Osteoblast (primary cell): Measurements from ENCODE around the gene KCNAB1. TPM values are rescaled to one million over a fixed set of nuclear protein-coding genes. Genes with fewer than 3 reads are reported as not detected.

ENCODE experiments used
- DNase-seq: peaks from one replicate; pipeline ENCODE4 v3.0.0; 2011; ENCODE audit warnings: low spot score, mixed read lengths; ENCODE audit not compliant: insufficient read length; ENCODE audit errors: missing footprints
- H2AFZ ChIP-seq: 2 replicates; pipeline ENCODE4 v1.6.0; 2011; ENCODE audit warnings: mild to moderate bottlenecking, low read length
- H3K27ac ChIP-seq: 2 replicates; pipeline ENCODE4 v1.5.1; 2011; ENCODE audit warnings: mild to moderate bottlenecking, low read depth, low read length, moderate library complexity
- H3K27me3 ChIP-seq: 2 replicates; pipeline ENCODE4 v1.6.0; 2012; ENCODE audit warnings: mild to moderate bottlenecking, control low read depth, inconsistent platforms, low read length, moderate library complexity; ENCODE audit not compliant: insufficient read depth
- H3K36me3 ChIP-seq: 2 replicates; pipeline ENCODE4 v1.5.1; 2011; ENCODE audit warnings: mild to moderate bottlenecking, low read length, control low read depth, moderate library complexity; ENCODE audit not compliant: insufficient read depth
- H3K4me1 ChIP-seq: 2 replicates; pipeline ENCODE4 v1.5.1; 2011; ENCODE audit warnings: mild to moderate bottlenecking, low read length, control low read depth, moderate library complexity; ENCODE audit not compliant: insufficient read depth
- H3K4me2 ChIP-seq: 2 replicates; pipeline ENCODE4 v1.6.0; 2011; ENCODE audit warnings: mild to moderate bottlenecking, low read length; ENCODE audit not compliant: insufficient read depth
- H3K4me3 ChIP-seq: fragments of 200-600 bp; sonication (generic); 3 replicates; pipeline ENCODE4 v1.5.1; 2012; ENCODE audit warnings: mild to moderate bottlenecking, low read length, inconsistent platforms; ENCODE audit not compliant: insufficient read depth
- H3K79me2 ChIP-seq: 2 replicates; pipeline ENCODE4 v1.6.0; 2012; ENCODE audit warnings: mild to moderate bottlenecking, low read length, control low read depth, inconsistent platforms; ENCODE audit not compliant: insufficient read depth
- H3K9me3 ChIP-seq: 2 replicates; pipeline ENCODE4 v1.5.1; 2011; ENCODE audit warnings: low read depth, low read length, control low read depth
- H4K20me1 ChIP-seq: 2 replicates; pipeline ENCODE4 v1.6.0; 2012; ENCODE audit warnings: mild to moderate bottlenecking, low read length, control low read depth; ENCODE audit not compliant: insufficient read depth
- total RNA-seq: library from RNA; depleted of rRNA; stranded (reverse); fragments of >200 nt; gene quantifications from 2 replicates; pipeline ENCODE4 v1.2.3, GENCODE V29; 2012
- TF ChIP-seq, protein P1 (sequence below): IDR thresholded peaks from 2 replicates; pipeline ENCODE4 v1.5.1; 2011; ENCODE audit warnings: mild to moderate bottlenecking, low read depth, low read length, moderate library complexity; ENCODE audit errors: extremely low read depth

KCNAB1 gene
- total RNA-seq, 1 donor = 0.36 TPM

DNA sequence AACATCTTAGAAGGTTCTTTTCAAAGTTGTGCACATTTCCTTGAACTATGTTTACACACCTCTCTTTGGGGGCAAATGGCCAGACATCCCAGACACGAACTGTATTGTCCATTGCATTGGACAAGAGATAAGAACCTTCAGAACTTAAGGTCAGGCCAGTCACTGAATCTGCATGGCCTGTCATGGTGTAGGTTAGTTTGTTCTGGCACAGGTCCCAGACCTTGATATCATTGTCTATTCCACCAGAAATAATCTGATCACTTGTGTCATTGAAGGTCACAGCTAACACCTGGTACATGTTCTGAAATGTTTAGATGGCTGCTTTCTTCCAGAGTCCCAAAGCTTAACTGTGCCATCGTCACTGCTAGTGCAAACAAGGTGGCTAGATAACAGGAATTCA, 55.7 kb downstream of the KCNAB1 start:
- DNase-seq = no peak
- no peak overlapping the region for H2AFZ ChIP-seq
- H4K20me1 ChIP-seq = no peaks in the 10 kb centered on the region
- H3K79me2 ChIP-seq = no peaks in the 10 kb centered on the region
- peaks cover 8% of the 10 kb centered on the region for H3K4me1 ChIP-seq
- H3K27me3 ChIP-seq = no peaks in the 10 kb centered on the region
- no peak overlapping the region for H3K4me3 ChIP-seq
- H3K27ac ChIP-seq = no peak overlapping the region
- no peaks in the 10 kb centered on the region for H3K9me3 ChIP-seq
- H3K36me3 ChIP-seq = no peaks in the 10 kb centered on the region
- no peak overlapping the region for H3K4me2 ChIP-seq
- TF ChIP-seq, protein P1, sequence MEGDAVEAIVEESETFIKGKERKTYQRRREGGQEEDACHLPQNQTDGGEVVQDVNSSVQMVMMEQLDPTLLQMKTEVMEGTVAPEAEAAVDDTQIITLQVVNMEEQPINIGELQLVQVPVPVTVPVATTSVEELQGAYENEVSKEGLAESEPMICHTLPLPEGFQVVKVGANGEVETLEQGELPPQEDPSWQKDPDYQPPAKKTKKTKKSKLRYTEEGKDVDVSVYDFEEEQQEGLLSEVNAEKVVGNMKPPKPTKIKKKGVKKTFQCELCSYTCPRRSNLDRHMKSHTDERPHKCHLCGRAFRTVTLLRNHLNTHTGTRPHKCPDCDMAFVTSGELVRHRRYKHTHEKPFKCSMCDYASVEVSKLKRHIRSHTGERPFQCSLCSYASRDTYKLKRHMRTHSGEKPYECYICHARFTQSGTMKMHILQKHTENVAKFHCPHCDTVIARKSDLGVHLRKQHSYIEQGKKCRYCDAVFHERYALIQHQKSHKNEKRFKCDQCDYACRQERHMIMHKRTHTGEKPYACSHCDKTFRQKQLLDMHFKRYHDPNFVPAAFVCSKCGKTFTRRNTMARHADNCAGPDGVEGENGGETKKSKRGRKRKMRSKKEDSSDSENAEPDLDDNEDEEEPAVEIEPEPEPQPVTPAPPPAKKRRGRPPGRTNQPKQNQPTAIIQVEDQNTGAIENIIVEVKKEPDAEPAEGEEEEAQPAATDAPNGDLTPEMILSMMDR = no peak

DNA sequence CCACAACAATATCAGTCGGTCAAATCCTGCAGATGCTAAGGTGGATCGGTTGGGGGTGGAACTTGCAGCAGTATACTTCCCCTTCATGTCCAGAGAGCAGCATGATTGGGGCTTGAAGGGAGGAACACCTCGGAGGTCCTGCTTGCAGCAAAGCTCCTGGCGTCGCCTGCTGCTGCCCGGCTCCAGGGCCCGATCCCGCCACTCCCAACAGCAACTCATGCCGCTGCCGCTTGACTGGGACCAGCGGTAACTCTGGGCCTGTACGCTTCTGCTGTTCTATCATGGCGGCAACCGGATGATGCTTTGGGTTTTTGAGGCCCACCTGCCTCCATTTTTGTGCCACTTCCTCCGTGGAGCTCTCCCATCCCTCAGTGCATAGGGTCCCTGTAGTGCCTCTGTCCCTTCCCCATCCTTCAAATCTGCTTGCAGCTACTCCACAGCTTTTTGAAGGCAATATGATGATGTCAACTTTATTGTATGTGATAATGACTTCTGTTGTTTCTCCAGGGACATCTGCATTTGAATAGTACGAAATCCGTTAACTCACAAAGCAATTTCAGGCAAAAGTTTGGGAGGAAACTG, 56.3 kb downstream of the KCNAB1 start:
- Histone ChIP-seq H3K79me2 (no peaks in the 10 kb centered on the region), H3K4me2 (no peak overlapping the region), H4K20me1 (no peaks in the 10 kb centered on the region), H3K9me3 (no peaks in the 10 kb centered on the region), H3K27me3 (no peaks in the 10 kb centered on the region), H3K36me3 (no peaks in the 10 kb centered on the region), H3K4me3 (no peak overlapping the region), H2AFZ (no peak overlapping the region), H3K27ac (no peak overlapping the region), H3K4me1 (peaks cover 8% of the 10 kb centered on the region)
- DNase-seq = peak; percentile 58
- TF ChIP-seq, protein P1 = no peak

DNA sequence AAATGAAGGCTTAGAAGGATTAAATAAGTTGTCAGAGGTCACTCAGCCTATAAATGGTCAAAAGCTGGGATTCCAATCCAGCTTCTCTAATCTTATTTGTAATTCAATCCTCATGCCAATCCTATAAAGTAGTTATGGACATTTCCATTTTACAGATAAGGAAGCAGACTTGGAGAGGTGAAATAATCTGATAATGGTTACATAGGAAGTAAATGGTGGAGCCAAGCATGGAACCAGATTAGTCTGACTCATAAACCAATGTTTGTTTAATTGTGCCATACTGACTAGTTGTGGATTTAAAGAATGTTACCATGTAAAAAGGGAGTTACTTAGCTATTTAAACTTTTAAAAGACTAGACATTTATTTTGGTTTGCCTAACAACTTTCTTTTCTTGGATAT, 59.7 kb downstream of the KCNAB1 start:
- no peaks in the 10 kb centered on the region for H3K79me2 ChIP-seq
- H3K4me1 ChIP-seq = peaks cover 8% of the 10 kb centered on the region
- H3K4me3 ChIP-seq = no peak overlapping the region
- no peak for DNase-seq
- no peaks in the 10 kb centered on the region for H4K20me1 ChIP-seq
- no peaks in the 10 kb centered on the region for H3K36me3 ChIP-seq
- no peaks in the 10 kb centered on the region for H3K27me3 ChIP-seq
- no peak overlapping the region for H3K4me2 ChIP-seq
- H3K9me3 ChIP-seq = no peaks in the 10 kb centered on the region
- no peak overlapping the region for H3K27ac ChIP-seq
- TF ChIP-seq, protein P1 = no peak
- H2AFZ ChIP-seq = no peak overlapping the region

DNA sequence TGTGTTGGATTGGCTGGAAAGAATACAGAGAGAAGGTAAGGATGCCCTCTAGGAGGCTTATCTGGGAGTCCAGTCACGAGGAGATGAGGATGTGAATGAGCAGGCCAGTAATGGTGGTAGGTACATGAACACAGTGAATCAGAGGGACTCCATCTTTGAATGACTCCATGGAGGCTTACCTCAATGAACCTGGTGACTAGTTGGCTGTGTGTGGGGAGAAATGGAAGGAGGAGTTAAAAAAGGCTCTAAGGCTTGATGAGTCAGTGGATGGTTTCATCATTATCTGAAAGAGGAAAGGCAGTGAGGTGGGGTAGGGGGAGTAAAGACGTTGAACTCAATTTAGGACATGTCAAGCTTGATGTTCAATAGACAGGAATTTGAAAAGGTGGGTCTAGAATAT, 61.1 kb downstream of the KCNAB1 start:
- DNase-seq = peak; percentile 47
- Histone ChIP-seq H2AFZ (peak overlapping the region; percentile 26), H3K27me3 (no peaks in the 10 kb centered on the region)

More for the DNA sequence above, 61.1 kb downstream of the KCNAB1 start:
- TF ChIP-seq, protein P1 = no peak
- Histone ChIP-seq H3K36me3 (no peaks in the 10 kb centered on the region), H3K79me2 (no peaks in the 10 kb centered on the region), H3K4me2 (no peak overlapping the region), H3K4me1 (peaks cover 8% of the 10 kb centered on the region), H3K9me3 (no peaks in the 10 kb centered on the region), H4K20me1 (no peaks in the 10 kb centered on the region), H3K27ac (peak overlapping the region; percentile 48), H3K4me3 (no peak overlapping the region)
